Hippocampal formation (tissue), 2 donors: ENCODE measurements around the gene NPC1.
"Not testable (repeated sequence)": the region's sequence is repeated elsewhere in the genome, so short reads cannot be mapped to it uniquely, and the experiment has no call there.

ENCODE experiments used
- DNase-seq, 2 donors: peaks; one replicate each; lab custom pipeline; 2025; lab: John Stamatoyannopoulos, UW

The NPC1 gene

GRCh38 chr18:23609390-23610023, 23.2 kb upstream of the NPC1 start:
- DNase-seq = no peak

DNA sequence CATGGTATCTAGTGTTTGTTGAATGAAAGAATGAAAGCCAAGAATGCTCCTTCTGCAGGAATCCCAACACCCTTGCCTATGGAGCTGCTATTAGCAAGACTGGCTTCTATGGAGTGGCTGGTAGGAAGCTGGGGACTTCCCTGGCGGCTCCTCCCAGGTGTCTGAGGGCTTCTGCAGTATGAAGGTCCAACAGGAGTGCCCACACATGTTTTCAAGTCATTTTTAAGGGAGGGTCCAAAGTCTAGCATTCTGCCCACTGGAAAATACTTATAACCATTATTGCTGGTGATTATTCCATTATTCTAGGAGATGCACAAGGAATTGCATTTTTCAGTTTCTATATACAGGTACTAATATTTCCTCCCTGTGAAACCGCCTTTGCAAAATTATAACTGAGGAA, 21.9 kb upstream of the NPC1 start:
- DNase-seq = no peak

GRCh38 chr18:23605941-23606340, 19.6 kb upstream of the NPC1 start:
- DNase-seq = no peak

DNA sequence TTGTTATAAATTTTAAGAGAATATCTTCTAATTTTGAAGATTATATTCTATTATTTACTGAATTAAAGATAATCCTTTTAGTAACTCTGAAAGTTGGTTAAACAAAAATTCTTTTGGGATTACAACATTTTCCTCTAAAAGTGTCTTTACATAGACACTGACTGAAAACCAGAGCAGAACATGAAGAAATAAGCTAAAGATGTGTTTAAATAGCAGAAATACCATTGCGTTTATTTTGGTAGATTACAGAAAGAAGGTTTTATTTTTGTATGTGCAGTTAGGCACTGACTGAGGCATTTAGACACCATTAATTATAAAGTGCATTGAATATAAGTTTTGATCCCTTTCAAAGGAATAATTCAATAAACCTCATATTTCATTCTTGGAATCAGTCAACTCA, 13.5 kb upstream of the NPC1 start:
- no peak for DNase-seq

- DNase-seq = no peak
Measured at GRCh38 chr18:23596183-23596582, 9.9 kb upstream of the NPC1 start.

- no peak for DNase-seq
Measured at GRCh38 chr18:23595591-23595990, 9.3 kb upstream of the NPC1 start.

- no peak for DNase-seq
Measured at GRCh38 chr18:23593720-23594119, 7.4 kb upstream of the NPC1 start.

DNA sequence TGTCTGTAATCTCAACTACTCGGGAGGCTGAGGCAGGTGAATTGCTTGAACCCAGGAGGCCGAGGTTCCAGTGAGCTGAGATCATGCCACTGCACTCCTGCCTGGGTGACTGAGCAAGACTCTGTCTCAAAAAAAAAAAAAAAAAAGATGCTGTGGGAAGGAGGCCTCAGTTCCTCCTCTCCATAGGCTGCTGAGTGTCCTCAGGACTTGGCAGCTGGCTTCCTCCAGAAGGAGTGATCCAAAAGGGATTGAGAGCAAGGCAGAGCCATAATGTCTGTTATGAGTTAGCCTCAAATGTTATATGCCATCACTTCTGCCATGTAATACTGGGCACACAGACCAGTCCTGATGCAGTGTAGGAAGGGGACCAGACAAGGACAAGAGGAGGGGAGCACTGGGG, 6.6 kb upstream of the NPC1 start:
- DNase-seq = no peak

DNA sequence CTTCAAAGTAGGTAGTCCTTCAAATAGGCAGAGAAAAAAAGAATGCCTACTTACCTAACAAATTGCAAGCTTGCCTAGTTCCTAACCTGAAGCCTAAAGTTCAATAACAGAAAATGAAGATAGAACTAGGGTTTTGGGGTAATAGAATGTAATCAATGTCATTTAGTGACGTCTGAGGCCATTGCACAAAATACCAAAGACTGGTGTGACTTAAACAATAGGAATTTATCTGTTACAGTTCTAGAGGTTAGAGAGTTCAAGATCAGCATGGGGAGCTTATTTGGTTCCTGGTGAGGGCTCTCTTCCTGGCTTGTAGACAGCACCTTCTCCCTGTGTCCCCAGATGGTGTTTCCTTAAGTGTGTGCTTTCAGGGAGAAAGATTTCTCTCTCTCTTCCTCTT, 4.7 kb upstream of the NPC1 start:
- no peak for DNase-seq

DNA sequence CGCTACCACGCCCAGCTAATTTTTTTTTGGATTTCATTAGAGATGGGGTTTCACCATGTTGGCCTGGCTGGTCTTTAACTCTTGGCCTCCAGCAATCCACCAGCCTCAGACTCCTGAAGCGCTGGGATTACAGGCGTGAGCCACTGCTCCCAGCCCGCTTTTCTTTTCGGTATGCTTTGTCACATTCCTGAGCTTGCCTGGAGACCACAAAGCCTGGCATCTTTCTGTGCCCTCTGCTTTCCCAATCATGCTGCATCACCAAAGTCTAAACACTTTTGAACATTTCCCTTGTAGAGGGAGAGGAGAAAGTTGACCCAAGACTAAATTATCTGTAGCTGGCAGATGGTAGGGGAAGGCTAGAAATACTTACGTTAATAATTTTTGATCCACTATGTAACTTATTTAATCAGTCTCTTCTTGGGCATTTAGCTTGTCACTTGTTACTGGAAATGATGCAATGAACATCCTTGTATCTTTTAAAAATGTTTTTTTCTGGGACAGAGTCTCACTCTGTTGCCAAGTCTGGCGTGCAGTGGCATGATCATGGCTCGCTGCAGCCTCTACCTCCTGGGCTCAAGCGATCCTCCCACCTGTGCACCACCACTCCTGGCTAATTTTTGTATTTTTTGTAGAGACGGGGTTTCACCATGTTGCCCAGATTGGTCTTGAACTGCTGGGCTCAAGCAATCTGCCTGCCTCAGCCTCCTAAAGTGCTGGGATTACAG, 2.7 kb upstream of the NPC1 start:
- no peak for DNase-seq

DNA sequence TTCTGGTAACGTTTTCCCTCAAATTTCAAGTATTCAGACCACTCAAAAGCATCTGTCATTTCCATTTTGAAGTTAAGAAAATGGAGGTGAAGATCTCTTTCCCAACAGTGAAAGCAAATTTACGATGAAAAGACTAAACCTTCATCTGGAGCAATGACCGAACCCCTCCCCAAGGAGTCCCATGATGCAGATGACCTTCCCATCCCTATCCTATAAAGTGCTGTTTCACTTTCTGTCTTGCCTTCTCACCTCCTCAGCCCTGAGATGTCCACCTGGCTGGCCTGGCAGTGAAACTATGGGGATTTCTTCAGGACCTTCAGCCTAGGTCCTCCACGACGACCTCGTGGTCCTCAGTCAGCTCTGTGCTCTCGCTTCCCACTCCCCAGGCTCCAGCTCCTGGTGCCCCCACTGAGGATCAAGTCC, 925 bp upstream of the NPC1 start:
- DNase-seq = no peak

DNA sequence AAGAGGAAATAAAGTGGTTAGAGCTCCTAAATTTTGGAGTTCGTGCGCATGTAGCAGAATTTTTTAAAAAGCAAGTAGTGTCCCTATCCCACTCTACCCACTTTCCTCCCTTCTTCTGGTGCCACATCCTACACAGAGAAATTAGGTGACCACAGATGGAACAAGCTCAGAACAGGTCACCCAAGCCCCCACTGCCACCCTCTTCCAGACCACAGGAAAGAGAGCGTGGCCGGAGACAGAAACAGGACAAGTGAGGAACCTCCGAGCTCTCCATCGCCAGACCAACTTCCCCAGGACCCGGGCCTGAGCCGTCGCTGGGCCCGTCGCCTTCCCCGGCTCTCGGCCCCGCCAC, 433 bp downstream of the NPC1 start:
- DNase-seq = no peak

DNA sequence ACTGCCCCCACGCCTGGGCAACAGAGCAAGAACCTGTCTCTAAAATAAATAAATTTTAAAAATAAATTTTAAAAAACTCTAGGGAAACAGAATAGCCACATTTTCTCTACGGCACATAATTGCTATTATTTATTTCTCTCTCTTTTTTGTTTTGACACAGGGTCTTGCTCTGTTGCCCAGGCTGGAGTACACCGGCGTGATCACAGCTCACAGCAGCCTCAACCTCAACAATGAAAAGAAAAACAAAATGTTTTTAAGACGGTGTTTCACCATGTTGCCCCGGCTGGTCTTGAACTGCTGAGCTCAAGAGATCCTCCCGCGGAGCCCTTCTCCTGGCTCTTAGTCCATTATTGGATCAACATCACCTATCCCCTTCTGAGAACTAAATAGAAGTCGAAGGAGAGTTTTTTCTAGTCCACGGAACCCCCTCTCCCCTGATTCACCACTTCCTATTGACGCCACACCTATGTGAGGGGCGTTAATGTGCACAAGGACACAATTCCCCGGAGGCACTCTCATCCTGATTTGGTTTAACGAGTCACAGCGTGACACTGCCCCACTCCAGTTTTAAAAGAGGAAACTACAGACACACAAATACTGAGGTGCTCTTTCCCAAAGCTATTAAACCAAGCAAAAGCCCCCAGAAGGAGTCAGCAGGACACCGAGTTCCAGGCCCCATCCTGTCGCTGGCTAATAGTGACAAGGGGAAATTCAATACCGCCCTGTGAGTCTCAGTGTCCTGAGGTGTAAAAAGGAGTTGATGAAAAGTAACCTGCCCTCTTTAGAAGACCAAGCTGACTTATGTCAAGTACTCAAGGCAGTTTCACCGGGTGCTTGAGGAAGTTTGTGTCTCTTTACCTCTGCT, 1.1 kb downstream of the NPC1 start:
- DNase-seq = no peak

DNA sequence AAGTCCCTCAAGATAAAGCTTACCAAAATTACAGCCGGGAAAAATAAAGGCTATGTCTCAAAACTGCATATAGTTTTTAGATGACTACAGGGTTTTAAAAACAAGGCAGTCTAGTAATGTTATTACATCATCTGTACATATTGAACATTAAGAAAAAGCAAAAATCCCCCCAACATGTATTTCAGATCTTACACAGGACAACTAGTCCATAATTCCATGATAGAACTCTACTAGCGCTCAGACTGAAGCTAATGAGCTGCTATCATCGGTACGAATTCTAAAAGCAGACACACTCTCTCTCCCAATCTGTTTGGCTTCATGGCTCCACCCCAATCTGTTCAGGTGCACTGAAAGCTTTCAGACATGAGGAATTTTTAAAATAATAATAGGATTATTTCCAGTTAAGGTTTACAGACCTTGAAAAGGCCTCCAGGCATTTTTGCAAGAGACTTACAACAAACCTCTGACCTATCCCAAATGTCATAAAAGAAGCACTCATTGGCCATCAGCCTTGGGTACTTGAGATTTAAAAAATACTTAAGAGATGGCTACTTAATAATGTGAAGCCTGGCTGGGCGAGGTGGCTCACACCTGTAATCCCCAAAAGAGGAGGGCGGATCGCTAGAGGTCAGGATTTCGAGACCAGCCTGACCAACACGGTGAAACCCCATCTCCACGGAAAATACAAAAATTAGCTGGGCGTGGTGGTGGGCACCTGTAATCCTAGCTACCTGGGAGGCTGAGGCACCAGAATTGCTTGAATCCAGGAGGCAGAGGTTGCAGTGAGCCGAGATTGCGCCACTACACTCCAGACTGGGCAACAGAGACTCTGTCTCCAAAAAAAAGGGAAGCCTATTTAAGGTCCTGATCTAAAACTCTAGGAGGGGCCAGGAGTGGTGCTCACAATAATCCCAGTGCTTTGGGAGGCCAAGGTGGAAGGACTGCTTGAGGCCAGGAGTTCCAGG, 2.0 kb downstream of the NPC1 start:
- DNase-seq = no peak

GRCh38 chr18:23583071-23583865, 3.0 kb downstream of the NPC1 start:
- peak; percentile 25 to 88 for DNase-seq

DNA sequence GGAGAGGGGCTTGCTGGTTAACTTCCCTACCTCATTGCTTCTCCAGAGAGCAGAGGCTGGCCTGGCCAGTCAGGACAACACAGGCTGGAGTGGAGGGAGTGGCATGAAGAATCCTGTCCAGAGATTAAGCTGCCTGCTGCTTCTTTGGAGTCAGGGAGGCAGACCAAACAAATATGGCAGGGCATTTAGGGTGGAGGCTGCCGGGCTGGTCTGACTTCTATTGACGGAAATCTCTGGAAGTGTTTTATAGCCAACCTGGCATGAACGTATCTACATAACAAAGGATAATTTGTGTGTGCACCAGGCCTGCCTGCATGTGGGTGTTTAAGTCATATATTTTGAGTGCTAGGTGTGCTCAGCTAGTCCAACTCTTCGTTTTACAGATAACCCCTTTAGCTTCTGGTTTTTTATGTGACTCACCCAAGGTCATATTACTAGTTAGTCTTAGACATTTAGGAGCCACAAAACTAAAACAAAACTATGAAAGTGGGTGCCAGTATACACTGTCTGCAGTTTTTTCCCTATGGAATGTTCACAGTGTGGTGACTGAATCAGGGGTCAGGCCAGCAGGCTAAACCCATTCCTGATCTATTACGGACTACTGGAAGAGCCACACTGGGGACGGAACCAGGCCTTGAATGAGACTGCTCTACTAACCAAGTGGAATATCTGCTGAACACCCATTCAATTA, 5.5 kb downstream of the NPC1 start:
- no peak for DNase-seq

GRCh38 chr18:23578891-23579653, 7.2 kb downstream of the NPC1 start:
- DNase-seq = peak in 1 of 2 donors; percentile 6

DNA sequence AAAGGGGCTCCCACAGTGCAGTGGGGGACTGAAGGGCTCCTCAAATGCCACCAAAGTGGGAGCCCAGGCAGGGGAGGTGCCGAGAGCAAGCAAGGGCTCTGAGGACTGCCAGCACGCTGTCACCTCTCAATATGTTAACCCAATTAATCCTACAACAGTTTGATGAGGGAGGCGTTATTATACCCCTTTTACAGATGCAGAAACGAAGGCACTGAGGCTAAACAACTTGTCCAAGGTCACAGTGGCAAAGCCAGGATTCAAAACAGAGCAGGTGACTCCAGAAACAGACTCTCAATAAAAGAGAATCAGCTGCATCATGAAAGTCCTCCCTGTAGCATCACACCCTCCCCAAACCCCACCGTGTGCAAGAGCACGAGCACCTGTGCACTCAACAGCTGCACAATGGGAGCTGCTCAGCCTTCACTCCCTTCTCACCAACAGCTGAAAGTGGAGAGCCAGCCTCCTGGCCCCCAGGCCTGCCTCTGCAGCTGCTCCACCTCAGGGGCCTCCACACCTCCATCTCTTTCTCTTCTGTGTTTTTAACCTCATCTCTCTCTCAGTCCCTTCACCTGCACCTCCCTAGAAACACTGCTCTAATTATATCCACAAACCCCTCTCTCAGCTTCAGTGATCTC, 8.1 kb downstream of the NPC1 start:
- no peak for DNase-seq

DNA sequence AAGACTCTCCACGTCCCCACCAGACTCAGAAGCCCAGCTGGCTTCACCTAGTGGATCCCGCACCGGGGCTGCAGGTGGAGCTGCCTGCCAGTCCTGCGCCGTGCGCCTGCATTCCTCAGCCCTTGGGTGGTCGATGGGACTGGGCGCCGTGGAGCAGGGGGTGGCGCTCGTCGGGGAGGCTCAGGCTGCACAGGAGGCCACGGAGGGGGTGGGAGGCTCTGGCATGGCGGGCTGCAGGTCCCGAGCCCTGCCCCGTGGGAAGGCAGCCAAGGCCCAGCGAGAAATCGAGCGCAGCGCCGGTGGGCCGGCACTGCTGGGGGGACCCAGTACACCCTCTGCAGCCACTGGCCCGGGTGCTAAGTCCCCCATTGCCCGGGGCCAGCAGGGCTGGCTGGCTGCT, 8.8 kb downstream of the NPC1 start:
- not testable (repeated sequence) for DNase-seq
